Endothelial cell of umbilical vein (primary cell): Measurements from ENCODE around the gene DNMT3B. TPM values are rescaled to one million over a fixed set of nuclear protein-coding genes. Genes with fewer than 3 reads are reported as not detected.

Experiments
- BruUV-seq: library from RNA; stranded (reverse); fragments of 400-500 nt; replicated peaks from 2 replicates; lab custom pipeline; 2021; lab: Mats Ljungman, UMichigan
- CTCF ChIA-PET: fragments of 300-600, 350-600 bp; sonication (Branson Sonifier 250); formaldehyde crosslinking; loops from one replicate; lab custom pipeline; 2021; ENCODE audit warnings: antibody characterized with exemption, inconsistent platforms; lab: Charles Lee
- POLR2A ChIA-PET: fragments of 300-600, 350-600 bp; sonication (Branson Sonifier 250); formaldehyde crosslinking; loops from one replicate; lab custom pipeline; 2021; ENCODE audit warnings: antibody characterized with exemption, inconsistent platforms; lab: Charles Lee
- DNase-seq: peaks from one replicate; pipeline ENCODE4 v3.0.0-alpha.2; 2011; ENCODE audit warnings: low read depth, low spot score
- FAIRE-seq: peaks from 2 replicates; lab custom pipeline; 2011; peaks lifted over from hg19 to GRCh38; lab: Jason Lieb, UNC
- H2AFZ ChIP-seq: 2 replicates; pipeline ENCODE4 v1.6.0; 2012; ENCODE audit warnings: low read depth, low read length, control low read depth, inconsistent platforms
- H3K27ac ChIP-seq: 2 replicates; pipeline ENCODE4 v1.5.1; 2011; ENCODE audit warnings: low read depth, mild to moderate bottlenecking, control low read depth, low read length, moderate library complexity; ENCODE audit not compliant: insufficient read depth
- H3K27me3 ChIP-seq, 2 experiments: 2 replicates each; pipeline versions ENCODE4 v1.6.0 to v1.6.1; 2011; ENCODE audit warnings: low read length in 2 of 2, mixed read lengths in 1 of 2; ENCODE audit not compliant: control insufficient read depth in 2 of 2, insufficient read depth in 2 of 2
- H3K36me3 ChIP-seq, 2 experiments: 2 replicates in 1 of 2; 3 replicates in 1 of 2; pipeline ENCODE4 v1.5.1; 2011; ENCODE audit warnings: low read length in 2 of 2, mild to moderate bottlenecking in 1 of 2, moderate library complexity in 1 of 2; ENCODE audit not compliant: control insufficient read depth in 2 of 2, insufficient read depth in 2 of 2; ENCODE audit errors: extremely low read depth in 1 of 2
- H3K4me1 ChIP-seq: 3 replicates; pipeline ENCODE4 v1.5.1; 2011; ENCODE audit warnings: mild to moderate bottlenecking, low read length; ENCODE audit not compliant: control insufficient read depth, insufficient read depth; ENCODE audit errors: extremely low read depth
- H3K4me2 ChIP-seq: 2 replicates; pipeline ENCODE4 v1.6.1; 2011; ENCODE audit warnings: low read length, control low read depth, mixed read lengths; ENCODE audit not compliant: insufficient read depth
- H3K4me3 ChIP-seq, 3 experiments: fragments of 200-600 bp in 1 of 3; sonication (generic), shearing (Covaris generic) in 1 of 3; replicated peaks in 1 of 3; 2 replicates each; pipeline ENCODE4 v1.5.1; 2011 to 2016; ENCODE audit warnings: control low read depth in 3 of 3, low read length in 3 of 3, mild to moderate bottlenecking in 2 of 3, inconsistent platforms in 1 of 3, low read depth in 1 of 3, moderate library complexity in 1 of 3; ENCODE audit not compliant: insufficient read depth in 1 of 3
- H3K79me2 ChIP-seq: 2 replicates; pipeline ENCODE4 v1.6.0; 2012; ENCODE audit warnings: low read length, inconsistent platforms; ENCODE audit not compliant: control insufficient read depth, insufficient read depth
- H3K9ac ChIP-seq: replicated peaks from 2 replicates; pipeline ENCODE3; 2011; ENCODE audit warnings: low read length, control low read depth; ENCODE audit not compliant: insufficient read depth; ENCODE audit errors: extremely low read depth
- H3K9me1 ChIP-seq: replicated peaks from 3 replicates; pipeline ENCODE4 v1.6.0; 2011; ENCODE audit warnings: mild to moderate bottlenecking, low read length; ENCODE audit not compliant: control insufficient read depth, insufficient read depth; ENCODE audit errors: extremely low read depth
- H3K9me3 ChIP-seq: replicated peaks from 2 replicates; pipeline ENCODE4 v1.5.1; 2012; ENCODE audit warnings: low read length, inconsistent platforms; ENCODE audit not compliant: control insufficient read depth, insufficient read depth
- H4K20me1 ChIP-seq: replicated peaks from 2 replicates; pipeline ENCODE3; 2011; ENCODE audit warnings: mild to moderate bottlenecking, low read length; ENCODE audit not compliant: control insufficient read depth, insufficient read depth; ENCODE audit errors: extremely low read depth
- CTCF ChIP-seq, 2 donors: IDR thresholded peaks; 1 replicate in 1 of 2; 2 replicates in 1 of 2; pipeline ENCODE4 v1.5.1; 2011; ENCODE audit warnings: low read length in 2 of 2, mild to moderate bottlenecking in 2 of 2, moderate library complexity in 2 of 2, control low read depth in 1 of 2, inconsistent platforms in 1 of 2, low read depth in 1 of 2; ENCODE audit not compliant: insufficient read depth in 1 of 2; ENCODE audit errors: extremely low read depth in 1 of 2
- EZH2 ChIP-seq: IDR thresholded peaks from 2 replicates; pipeline ENCODE4 v1.6.1; 2012; ENCODE audit warnings: borderline replicate concordance, low read depth, mild to moderate bottlenecking, moderate library complexity, low read length, inconsistent platforms; ENCODE audit not compliant: severe bottlenecking
- FOS ChIP-seq: IDR thresholded peaks from 2 replicates; pipeline ENCODE4 v1.6.1; 2011; ENCODE audit warnings: mild to moderate bottlenecking, low read length, moderate library complexity, borderline replicate concordance; ENCODE audit not compliant: insufficient read depth
- GATA2 ChIP-seq: IDR thresholded peaks from 2 replicates; pipeline ENCODE4 v1.7.0; 2011; ENCODE audit warnings: low read depth, mild to moderate bottlenecking, moderate library complexity, mixed read lengths, low read length; ENCODE audit not compliant: insufficient read length, insufficient read depth
- JUN ChIP-seq: IDR thresholded peaks from 2 replicates; pipeline ENCODE4 v1.6.1; 2011; ENCODE audit warnings: borderline replicate concordance, low read depth; ENCODE audit not compliant: insufficient read length, insufficient read depth
- MAX ChIP-seq: IDR thresholded peaks from 2 replicates; pipeline ENCODE4 v1.6.1; 2011; ENCODE audit not compliant: insufficient read depth, insufficient read length
- MYC ChIP-seq: IDR thresholded peaks from one replicate; pipeline ENCODE4 v1.6.1; 2011; ENCODE audit warnings: mild to moderate bottlenecking, low read depth, low read length
- POLR2A ChIP-seq: IDR thresholded peaks from 2 replicates; pipeline ENCODE4 v1.6.1; 2012; ENCODE audit warnings: low read depth, mild to moderate bottlenecking, control low read depth, low read length
- POLR2AphosphoS5 ChIP-seq: IDR thresholded peaks from 2 replicates; pipeline ENCODE4 v1.6.1; 2012; ENCODE audit warnings: low read depth, mild to moderate bottlenecking, control low read depth, low read length, moderate library complexity; ENCODE audit not compliant: insufficient read depth
- dilution Hi-C: fragments of 300-500 bp; cut with MboI; formaldehyde crosslinking; loops from one replicate; pipeline ENCODE4 v1.15.0; 2019; ENCODE audit warnings: low sequenced_read_pairs; ENCODE audit not compliant: extremely low pct_ligation_motif_present
- intact Hi-C: fragments of 100-400 bp; cut with micrococcal nuclease; formaldehyde crosslinking; loops from one replicate; pipeline ENCODE4 v1.10.0; 2022
- polyA plus RNA-seq, 4 experiments: library from polyadenylated mRNA; depleted of rRNA in 3 of 4; stranded (reverse) in 3 of 4; unstranded in 1 of 4; fragments of >200 nt; gene quantifications; 2 replicates each; pipeline versions ENCODE4 v1.2.1 to v1.2.3, GENCODE V29; 2011 to 2012; ENCODE audit warnings: missing spikeins in 1 of 4
- total RNA-seq: library from RNA; stranded (reverse); gene quantifications from 2 replicates; pipeline ENCODE4 v1.2.3, GENCODE V29; 2021

Gene DNMT3B
- total and polyA plus RNA-seq, 2 donors (not counting 3 experiments of a cell fraction or from before 2014, with no cell fraction given), result 3.6 to 6.8 TPM

GRCh38 chr20:32830437-32830836 is 68.3 kb downstream of the DNMT3B start:
- no TSS peak for BruUV-seq
- peaks cover 7 to 33% of the 10 kb centered on the region in 2 experiments for H3K36me3 ChIP-seq
- no peak overlapping the region for H3K9ac ChIP-seq
- H2AFZ ChIP-seq, result no peak overlapping the region
- H3K4me2 ChIP-seq, result no peak overlapping the region
- POLR2A ChIA-PET, result interaction anchor here (1.3 kb wide), 1 partner anchor 10 kb away, joined by 6 read pairs; no protein-coding TSS in a partner anchor
- H3K4me1 ChIP-seq, result peaks cover 18% of the 10 kb centered on the region
- intact Hi-C loops, result no loop called here
- no peak overlapping the region for H3K27ac ChIP-seq
- no peaks in the 10 kb centered on the region for H3K9me1 ChIP-seq
- H3K79me2 ChIP-seq, result peaks cover 83% of the 10 kb centered on the region
- peaks cover 14% of the 10 kb centered on the region for H4K20me1 ChIP-seq
- no peak overlapping the region for H3K4me3 ChIP-seq
- H3K9me3 ChIP-seq, result no peaks in the 10 kb centered on the region
- no peaks in the 10 kb centered on the region for H3K27me3 ChIP-seq
- CTCF ChIA-PET, result interaction anchor here (1.5 to 1.8 kb wide), 3 partner anchors 11 to 52 kb away, joined by 3 to 7 read pairs (median 4); partner anchors contain the start of gene MAPRE1
- DNase-seq, result no peak
- FAIRE-seq, result no peak
- dilution Hi-C loops, result no loop called here
- TF ChIP-seq MAX (no peak), EZH2 (no peak), POLR2AphosphoS5 (no peak), FOS (no peak), CTCF (IDR thresholded peaks at IDR 0.05; ENCODE audit: extremely low read depth in 1 of 2, insufficient read depth in 1 of 2, low read depth in 1 of 2, low read length in 2 of 2) (no peak), GATA2 (no peak), JUN (no peak), MYC (no peak), POLR2A (no peak)
